B cell (primary cell): ENCODE results near the gene IL1A. TPM values are rescaled to one million over a fixed set of nuclear protein-coding genes. Genes with fewer than 3 reads are reported as not detected.

Experiments
- ATAC-seq: fragments of 200-7000 bp; cut with Tn5 transposase; one replicate; pipeline ENCODE4 v1.10.0; 2021; ENCODE audit warnings: low read depth, mild to moderate bottlenecking, moderate number of reproducible peaks, moderate library complexity
- CTCF ChIA-PET: fragments of 350-600 bp; sonication (Branson Sonifier 250); formaldehyde crosslinking; loops from one replicate; lab custom pipeline; 2021; ENCODE audit warnings: antibody characterized with exemption, inconsistent platforms; lab: Charles Lee
- POLR2A ChIA-PET: fragments of 350-600 bp; sonication (Branson Sonifier 250); formaldehyde crosslinking; loops from one replicate; lab custom pipeline; 2021; ENCODE audit warnings: antibody characterized with exemption; lab: Charles Lee
- DNase-seq: peaks from one replicate; pipeline ENCODE4 v3.0.0; 2013
- H2AFZ ChIP-seq: 2 replicates; pipeline ENCODE4 v1.6.1; 2012; ENCODE audit warnings: mild to moderate bottlenecking, low read depth, low read length; ENCODE audit not compliant: insufficient read depth, poor library complexity, severe bottlenecking
- H3K27ac ChIP-seq, 2 donors: 1 replicate in 1 of 2; 2 replicates in 1 of 2; pipeline ENCODE4 v1.5.1; 2012 to 2013; ENCODE audit warnings: low read length in 2 of 2, mild to moderate bottlenecking in 2 of 2, moderate library complexity in 1 of 2
- H3K27me3 ChIP-seq, 4 experiments: fragments of 200-600 bp in 1 of 4; sonication (generic) in 1 of 4; replicated peaks in 1 of 4; 1 replicate in 2 of 4; 2 replicates in 2 of 4; pipeline versions ENCODE4 v1.6.1 to v1.7.0; 2013 to 2016; ENCODE audit warnings: low read length in 3 of 4, mild to moderate bottlenecking in 2 of 4, mixed read lengths in 1 of 4, moderate library complexity in 1 of 4; ENCODE audit not compliant: insufficient read depth in 4 of 4, control insufficient read depth in 3 of 4; ENCODE audit errors: control extremely low read depth in 1 of 4
- H3K36me3 ChIP-seq, 2 experiments: replicated peaks in 1 of 2; 1 replicate in 1 of 2; 2 replicates in 1 of 2; pipeline versions ENCODE4 v1.6.1 to v1.7.1; 2013; ENCODE audit warnings: low read length in 1 of 2; ENCODE audit not compliant: insufficient read depth in 2 of 2, control insufficient read depth in 1 of 2; ENCODE audit errors: control extremely low read depth in 1 of 2, extremely low read depth in 1 of 2
- H3K4me1 ChIP-seq, 2 donors: fragments of 200-600 bp in 1 of 2; sonication (generic) in 1 of 2; 1 replicate in 1 of 2; 2 replicates in 1 of 2; pipeline versions ENCODE4 v1.5.1 to v1.6.1; 2013 to 2017; ENCODE audit warnings: low read length in 2 of 2; ENCODE audit not compliant: control insufficient read depth in 2 of 2, insufficient read depth in 2 of 2
- H3K4me2 ChIP-seq: replicated peaks from 2 replicates; pipeline ENCODE3; 2012; ENCODE audit warnings: mild to moderate bottlenecking, low read depth, low read length; ENCODE audit not compliant: poor library complexity, severe bottlenecking
- H3K4me3 ChIP-seq, 5 experiments: fragments of 200-600 bp in 1 of 5; sonication (generic) in 1 of 5; 1 replicate in 3 of 5; 2 replicates in 2 of 5; pipeline versions ENCODE4 v1.5.1 to v1.7.0; 2011 to 2016; ENCODE audit warnings: low read length in 4 of 5, mild to moderate bottlenecking in 4 of 5, low read depth in 2 of 5, control low read depth in 1 of 5, moderate library complexity in 1 of 5; ENCODE audit not compliant: insufficient read depth in 1 of 5; ENCODE audit errors: control extremely low read depth in 1 of 5, extremely low read depth in 1 of 5
- H3K79me2 ChIP-seq: fragments of 200-600 bp; sonication (generic); one replicate; pipeline ENCODE4 v1.6.0; 2016; ENCODE audit warnings: low read length; ENCODE audit not compliant: control insufficient read depth, insufficient read depth
- H3K9ac ChIP-seq: fragments of 200-600 bp; sonication (generic); 2 replicates; pipeline ENCODE4 v1.6.1; 2017; ENCODE audit warnings: mild to moderate bottlenecking, low read length, moderate library complexity
- H3K9me3 ChIP-seq, 3 donors: one replicate each; pipeline versions ENCODE4 v1.6.1 to v1.7.1; 2013; ENCODE audit warnings: low read length in 2 of 3; ENCODE audit not compliant: control insufficient read depth in 2 of 3, insufficient read depth in 1 of 3; ENCODE audit errors: control extremely low read depth in 1 of 3
- H4K20me1 ChIP-seq: 2 replicates; pipeline ENCODE4 v1.6.0; 2012; ENCODE audit warnings: mild to moderate bottlenecking, low read length; ENCODE audit not compliant: insufficient read depth, control insufficient read depth, poor library complexity, severe bottlenecking
- H3K27ac Mint-ChIP-seq: one replicate; pipeline ENCODE4 v1.8.0; 2021; ENCODE audit warnings: mixed read lengths
- H3K27me3 Mint-ChIP-seq: one replicate; pipeline ENCODE4 v1.8.0; 2021; ENCODE audit warnings: mixed read lengths
- H3K4me1 Mint-ChIP-seq: one replicate; pipeline ENCODE4 v1.8.0; 2021; ENCODE audit warnings: mixed read lengths
- H3K4me3 Mint-ChIP-seq: one replicate; pipeline ENCODE4 v1.8.0; 2021; ENCODE audit warnings: mixed read lengths
- H3K9me3 Mint-ChIP-seq: one replicate; pipeline ENCODE4 v1.8.0; 2022; ENCODE audit warnings: mixed read lengths; ENCODE audit not compliant: insufficient read depth
- EZH2 ChIP-seq: IDR thresholded peaks from 2 replicates; pipeline ENCODE4 v1.6.1; 2012; ENCODE audit warnings: borderline replicate concordance, low read depth, mild to moderate bottlenecking, moderate library complexity, low read length; ENCODE audit not compliant: insufficient read depth, poor library complexity, severe bottlenecking
- WGBS: methylation state at CpG from one replicate; pipeline ENCODE4 v1.1.5; 2013; ENCODE audit warnings: missing lambda C conversion rate; ENCODE audit not compliant: insufficient coverage; 5-methylcytosine and 5-hydroxymethylcytosine counted together
- intact Hi-C: fragments of 100-400 bp; cut with micrococcal nuclease; formaldehyde crosslinking; loops from one replicate; pipeline ENCODE4 v1.10.0; 2022
- polyA plus RNA-seq: library from polyadenylated mRNA; depleted of rRNA; stranded (reverse); fragments of >200 nt; gene quantifications from 2 replicates; pipeline ENCODE4 v1.2.3, GENCODE V29; 2012
- total RNA-seq, 2 donors: library from RNA; stranded (reverse); fragments of 120-200 nt in 1 of 2; gene quantifications; 1 replicate in 1 of 2; 2 replicates in 1 of 2; pipeline versions ENCODE4 v1.2.3 to v1.2.4, GENCODE V29; 2013 to 2022
- TF ChIP-seq, protein P1 (sequence below): fragments of 200-600 bp; IDR thresholded peaks from one replicate; pipeline ENCODE4 v1.8.0; 2022; ENCODE audit warnings: antibody characterized with exemption, mild to moderate bottlenecking

The IL1A gene
- total and polyA plus RNA-seq, 2 donors (not counting 1 experiment from before 2014, with no cell fraction given), result 0.15 TPM; not detected in 1

DNA sequence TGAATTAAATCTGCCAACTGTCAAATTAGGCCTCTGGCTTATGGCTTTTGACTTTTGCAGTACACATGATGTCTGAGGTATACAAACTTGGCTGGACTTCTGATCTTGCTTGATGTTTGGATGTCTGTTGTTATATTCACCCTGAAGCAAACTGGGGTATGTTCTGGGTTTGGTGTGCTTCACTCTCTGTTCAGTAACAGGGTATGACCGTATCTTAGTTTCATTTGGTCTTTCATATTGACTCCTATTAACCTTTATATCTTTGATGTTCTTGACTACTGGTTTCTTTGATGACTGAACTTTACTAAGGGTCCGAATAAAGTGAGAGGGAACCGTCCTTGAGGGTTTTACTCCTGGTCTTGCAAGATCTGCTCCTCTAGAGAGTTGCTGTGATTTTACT, 28.1 kb downstream of the IL1A start:
- Mint-ChIP-seq H3K4me1 (peaks cover 9% of the 10 kb centered on the region), H3K4me3 (no peak overlapping the region), H3K27ac (no peak overlapping the region), H3K27me3 (no peaks in the 10 kb centered on the region), H3K9me3 (no peaks in the 10 kb centered on the region)
- POLR2A ChIA-PET, result no interaction called here
- no peak for ATAC-seq
- DNase-seq, result no peak
- no peak overlapping the region for H3K4me3 ChIP-seq
- WGBS, result no CpG with 5 or more reads among the region's 3 CpGs
- H3K9me3 ChIP-seq, result no peaks in the 10 kb centered on the region
- no peaks in the 10 kb centered on the region for H3K79me2 ChIP-seq
- H3K27me3 ChIP-seq, result no peaks in the 10 kb centered on the region
- CTCF ChIA-PET, result interaction anchor here (14.9 kb wide), 1 partner anchor 126 kb away, joined by 299 read pairs; no protein-coding TSS in a partner anchor
- no peaks in the 10 kb centered on the region for H3K36me3 ChIP-seq
- intact Hi-C loops, result no loop called here
- H3K4me1 ChIP-seq, result peaks cover 0 to 8% of the 10 kb centered on the region in 2 donors
- TF ChIP-seq EZH2, result no peak
- TF ChIP-seq, protein P1, sequence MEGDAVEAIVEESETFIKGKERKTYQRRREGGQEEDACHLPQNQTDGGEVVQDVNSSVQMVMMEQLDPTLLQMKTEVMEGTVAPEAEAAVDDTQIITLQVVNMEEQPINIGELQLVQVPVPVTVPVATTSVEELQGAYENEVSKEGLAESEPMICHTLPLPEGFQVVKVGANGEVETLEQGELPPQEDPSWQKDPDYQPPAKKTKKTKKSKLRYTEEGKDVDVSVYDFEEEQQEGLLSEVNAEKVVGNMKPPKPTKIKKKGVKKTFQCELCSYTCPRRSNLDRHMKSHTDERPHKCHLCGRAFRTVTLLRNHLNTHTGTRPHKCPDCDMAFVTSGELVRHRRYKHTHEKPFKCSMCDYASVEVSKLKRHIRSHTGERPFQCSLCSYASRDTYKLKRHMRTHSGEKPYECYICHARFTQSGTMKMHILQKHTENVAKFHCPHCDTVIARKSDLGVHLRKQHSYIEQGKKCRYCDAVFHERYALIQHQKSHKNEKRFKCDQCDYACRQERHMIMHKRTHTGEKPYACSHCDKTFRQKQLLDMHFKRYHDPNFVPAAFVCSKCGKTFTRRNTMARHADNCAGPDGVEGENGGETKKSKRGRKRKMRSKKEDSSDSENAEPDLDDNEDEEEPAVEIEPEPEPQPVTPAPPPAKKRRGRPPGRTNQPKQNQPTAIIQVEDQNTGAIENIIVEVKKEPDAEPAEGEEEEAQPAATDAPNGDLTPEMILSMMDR, result no peak
- no peak overlapping the region for H3K4me2 ChIP-seq
- no peak overlapping the region for H3K9ac ChIP-seq
- H2AFZ ChIP-seq, result peak overlapping the region; percentile 41
- no peaks in the 10 kb centered on the region for H4K20me1 ChIP-seq
- no peak overlapping the region for H3K27ac ChIP-seq

DNA sequence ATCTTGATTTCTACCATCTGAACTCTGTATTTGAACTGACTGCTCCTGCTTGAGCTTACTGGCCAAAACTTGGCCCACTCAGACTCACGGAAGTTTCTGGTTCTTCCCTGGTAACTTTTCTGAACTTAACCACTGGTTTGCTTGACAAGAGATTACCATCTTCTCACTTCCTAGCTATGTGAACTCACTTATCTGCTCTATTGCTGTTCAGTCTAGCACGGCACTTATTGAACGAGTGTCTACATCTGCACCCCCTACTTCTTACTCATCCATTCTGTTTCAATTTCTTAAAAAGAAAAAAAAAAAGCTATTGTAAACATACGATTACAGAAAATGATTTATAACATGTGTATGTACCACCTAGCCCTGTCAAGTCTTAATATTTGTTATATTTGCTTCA, 28.8 kb downstream of the IL1A start:
- TF ChIP-seq, protein P1, result no peak
- no peak for TF ChIP-seq EZH2
- 93% methylated on average over 1 of the region's 4 CpGs for WGBS
- ChIA-PET CTCF (interaction anchor here (1.2 to 14.9 kb wide), 3 partner anchors 14 to 186 kb away, joined by 3 to 299 read pairs (median 3); no protein-coding TSS in a partner anchor), POLR2A (no interaction called here)
- Histone ChIP-seq H2AFZ (peak overlapping the region; percentile 50), H3K9me3 (no peaks in the 10 kb centered on the region), H3K4me3 (no peak overlapping the region), H4K20me1 (no peaks in the 10 kb centered on the region), H3K9ac (no peak overlapping the region), H3K27ac (no peak overlapping the region), H3K4me2 (no peak overlapping the region), H3K36me3 (no peaks in the 10 kb centered on the region), H3K79me2 (no peaks in the 10 kb centered on the region), H3K27me3 (no peaks in the 10 kb centered on the region), H3K4me1 (peaks cover 0 to 8% of the 10 kb centered on the region in 2 donors)
- Mint-ChIP-seq H3K27ac (no peak overlapping the region), H3K4me1 (peaks cover 10% of the 10 kb centered on the region), H3K9me3 (no peaks in the 10 kb centered on the region), H3K4me3 (no peak overlapping the region), H3K27me3 (no peaks in the 10 kb centered on the region)
- intact Hi-C loops, result no loop called here
- ATAC-seq (no peak), DNase-seq (no peak)
